ENCODE data around the gene EFHD1. TPM values are rescaled to one million over a fixed set of nuclear protein-coding genes. Genes with fewer than 3 reads are reported as not detected.

The EFHD1 gene
- total RNA-seq, 4 donors from 2014 or later: 13.3 to 23.7 (median 15.3) TPM

- 55% methylated on average over 8 of the region's 10 CpGs for WGBS
- intact Hi-C loops (cut with DNase I): loop anchor here (10.0 kb wide), 1 partner anchor 92 kb away; no protein-coding TSS in a partner anchor
- H3K27ac ChIP-seq (replicated peaks in 1 of 4): peak overlapping the region; percentile 95 to 99 (median 98)
These were observed 63.2 kb downstream of the EFHD1 start for GRCh38 chr2:232696609-232697058.

GRCh38 chr2:232697059-232697806, 63.8 kb downstream of the EFHD1 start, which contains the start of gene GIGYF2:
Gene GIGYF2, plus strand, starts transcription at chr2:232697331. Its CDS starts 37,867 bp downstream, at chr2:232735198.
- Histone ChIP-seq H3K4me1 (peaks cover 34 to 49% (median 44%) of the 10 kb centered on the region in 4 donors), H3K9me3 (no peaks in the 10 kb centered on the region), H3K27ac (replicated peaks in 1 of 4) (peak within 1 kb of the TSS; percentile 95 to 99 (median 98)), H3K36me3 (no peaks in the 10 kb centered on the region), H3K4me3 (peak within 1 kb of the TSS; percentile 84 to 99 (median 97)), H3K27me3 (no peaks in the 10 kb centered on the region)
- no CpG with 5 or more reads among the region's 71 CpGs for WGBS
- DNase-seq (ENCODE audit: extremely low spot score): peak; percentile 100
- TF ChIP-seq POLR2AphosphoS5 (IDR thresholded peaks at IDR 0.05) (peak; percentile 65 to 88), POLR2A (IDR thresholded peaks at IDR 0.05; ENCODE audit: low read depth) (no peak), CTCF (IDR thresholded peaks at IDR 0.05) (peak in 1 of 3 experiments; percentile 14), EP300 (IDR thresholded peaks at IDR 0.05) (no peak)
- intact Hi-C loops (cut with DNase I): loop anchor here (10.0 kb wide), 1 partner anchor 92 kb away; no protein-coding TSS in a partner anchor

More at GRCh38 chr2:232696609-232697058, 63.2 kb downstream of the EFHD1 start:
- TF ChIP-seq CTCF (IDR thresholded peaks at IDR 0.05): no peak
- no peak for TF ChIP-seq EP300 (IDR thresholded peaks at IDR 0.05)
- Histone ChIP-seq H3K36me3 (no peaks in the 10 kb centered on the region), H3K4me3 (peak overlapping the region; percentile 84 to 99 (median 97)), H3K27me3 (no peaks in the 10 kb centered on the region), H3K4me1 (peaks cover 34 to 43% (median 41%) of the 10 kb centered on the region in 4 donors), H3K9me3 (no peaks in the 10 kb centered on the region)
- no peak for DNase-seq (ENCODE audit: extremely low spot score)

GRCh38 chr2:232697807-232698110, 64.4 kb downstream of the EFHD1 start:
- DNase-seq (ENCODE audit: extremely low spot score): no peak

GRCh38 chr2:232698556-232699091, 65.2 kb downstream of the EFHD1 start:
- no peaks in the 10 kb centered on the region for H3K27me3 ChIP-seq
- peaks cover 41 to 57% (median 52%) of the 10 kb centered on the region in 4 donors for H3K4me1 ChIP-seq
- H3K4me3 ChIP-seq: peak overlapping the region; percentile 84 to 99 (median 97)
- no peak for TF ChIP-seq EP300 (IDR thresholded peaks at IDR 0.05)
- no peak for TF ChIP-seq POLR2A (IDR thresholded peaks at IDR 0.05; ENCODE audit: low read depth)
- no peak for TF ChIP-seq POLR2AphosphoS5 (IDR thresholded peaks at IDR 0.05)
- no peak for TF ChIP-seq CTCF (IDR thresholded peaks at IDR 0.05)
- no peak for DNase-seq (ENCODE audit: extremely low spot score)
- 67% methylated on average over 4 of the region's 4 CpGs for WGBS
- peak overlapping the region in 2 of 4 donors; percentile 98 to 99 for H3K27ac ChIP-seq (replicated peaks in 1 of 4)
- intact Hi-C loops (cut with DNase I): loop anchor here (10.0 kb wide), 1 partner anchor 94 kb away; no protein-coding TSS in a partner anchor
- no peaks in the 10 kb centered on the region for H3K9me3 ChIP-seq
- H3K36me3 ChIP-seq: peaks cover 0 to 3% (median under 1%) of the 10 kb centered on the region in 4 donors

More at GRCh38 chr2:232697807-232698110, 64.4 kb downstream of the EFHD1 start:
- intact Hi-C loops (cut with DNase I): loop anchor here (10.0 kb wide), 1 partner anchor 93 kb away; no protein-coding TSS in a partner anchor
- Histone ChIP-seq H3K36me3 (no peaks in the 10 kb centered on the region), H3K27me3 (no peaks in the 10 kb centered on the region), H3K4me3 (peak overlapping the region; percentile 84 to 99 (median 97)), H3K9me3 (no peaks in the 10 kb centered on the region), H3K27ac (replicated peaks in 1 of 4) (peak overlapping the region; percentile 95 to 99 (median 98)), H3K4me1 (peaks cover 35 to 51% (median 49%) of the 10 kb centered on the region in 4 donors)
- TF ChIP-seq EP300 (IDR thresholded peaks at IDR 0.05) (no peak), POLR2A (IDR thresholded peaks at IDR 0.05; ENCODE audit: low read depth) (no peak), POLR2AphosphoS5 (IDR thresholded peaks at IDR 0.05) (no peak), CTCF (IDR thresholded peaks at IDR 0.05) (no peak)
- WGBS: 0% methylated on average over 1 of the region's 11 CpGs

All from esophagus muscularis mucosa (tissue), 4 donors.